ENCODE measurements around the gene CAV3.

The CAV3 gene

DNA sequence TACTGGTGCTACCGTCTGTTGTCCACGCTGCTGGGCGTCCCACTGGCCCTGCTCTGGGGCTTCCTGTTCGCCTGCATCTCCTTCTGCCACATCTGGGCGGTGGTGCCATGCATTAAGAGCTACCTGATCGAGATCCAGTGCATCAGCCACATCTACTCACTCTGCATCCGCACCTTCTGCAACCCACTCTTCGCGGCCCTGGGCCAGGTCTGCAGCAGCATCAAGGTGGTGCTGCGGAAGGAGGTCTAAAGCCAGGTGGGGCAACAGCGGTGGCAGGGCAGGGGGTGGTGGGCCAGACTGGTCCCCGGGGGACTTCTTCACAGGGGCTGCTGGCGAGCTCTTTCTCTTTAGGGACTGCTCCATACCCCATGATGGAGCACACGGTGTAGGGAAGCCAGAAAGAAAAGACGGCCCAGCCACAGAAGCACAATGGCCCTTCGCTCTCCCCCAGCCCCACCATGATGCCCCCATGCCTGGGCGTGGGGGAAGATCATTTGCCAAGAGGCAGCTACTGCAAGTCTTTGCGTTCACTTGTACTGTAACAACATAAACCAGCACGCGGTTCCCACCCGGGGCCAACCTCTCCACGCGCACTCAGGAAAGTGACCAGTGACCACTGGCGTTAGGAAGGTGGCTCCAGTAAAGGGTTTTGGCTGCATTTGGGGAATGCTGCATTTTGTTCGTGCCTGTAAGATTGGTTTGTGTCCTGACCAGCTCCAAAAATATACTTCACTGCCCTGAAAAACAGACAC is 12.2 kb downstream of the CAV3 start:
- Histone ChIP-seq H3K9me3 (ENCODE audit: control insufficient read depth in 2 of 2, low read length in 2 of 2) (no peaks in the 10 kb centered on the region), H3K27ac (ENCODE audit: low read depth in 2 of 2, low read length in 2 of 2) (no peak overlapping the region), H3K27me3 (ENCODE audit: control insufficient read depth in 2 of 2, insufficient read depth in 2 of 2, low read length in 2 of 2) (peaks cover 0 to 4% of the 10 kb centered on the region in 2 donors), H3K36me3 (ENCODE audit: control insufficient read depth in 2 of 2, insufficient read depth in 2 of 2, low read length in 2 of 2) (no peaks in the 10 kb centered on the region), H3K4me3 (ENCODE audit: low read length in 2 of 2) (no peak overlapping the region), H3K9ac (ENCODE audit: low read depth in 1 of 2, low read length in 2 of 2) (no peak overlapping the region), H3K4me1 (ENCODE audit: control insufficient read depth in 2 of 2, insufficient read depth in 2 of 2, low read length in 2 of 2) (no peaks in the 10 kb centered on the region)

- H3K27ac ChIP-seq (ENCODE audit: low read depth in 2 of 2, low read length in 2 of 2): no peak overlapping the region
- H3K9me3 ChIP-seq (ENCODE audit: control insufficient read depth in 2 of 2, low read length in 2 of 2): no peaks in the 10 kb centered on the region
- no peak overlapping the region for H3K9ac ChIP-seq (ENCODE audit: low read depth in 1 of 2, low read length in 2 of 2)
- peaks cover 0 to 2% of the 10 kb centered on the region in 2 donors for H3K27me3 ChIP-seq (ENCODE audit: control insufficient read depth in 2 of 2, insufficient read depth in 2 of 2, low read length in 2 of 2)
- H3K4me3 ChIP-seq (ENCODE audit: low read length in 2 of 2): no peak overlapping the region
- H3K4me1 ChIP-seq (ENCODE audit: control insufficient read depth in 2 of 2, insufficient read depth in 2 of 2, low read length in 2 of 2): no peaks in the 10 kb centered on the region
- H3K36me3 ChIP-seq (ENCODE audit: control insufficient read depth in 2 of 2, insufficient read depth in 2 of 2, low read length in 2 of 2): no peaks in the 10 kb centered on the region
Measured at GRCh38 chr3:8746780-8747345, 13.3 kb downstream of the CAV3 start.

DNA sequence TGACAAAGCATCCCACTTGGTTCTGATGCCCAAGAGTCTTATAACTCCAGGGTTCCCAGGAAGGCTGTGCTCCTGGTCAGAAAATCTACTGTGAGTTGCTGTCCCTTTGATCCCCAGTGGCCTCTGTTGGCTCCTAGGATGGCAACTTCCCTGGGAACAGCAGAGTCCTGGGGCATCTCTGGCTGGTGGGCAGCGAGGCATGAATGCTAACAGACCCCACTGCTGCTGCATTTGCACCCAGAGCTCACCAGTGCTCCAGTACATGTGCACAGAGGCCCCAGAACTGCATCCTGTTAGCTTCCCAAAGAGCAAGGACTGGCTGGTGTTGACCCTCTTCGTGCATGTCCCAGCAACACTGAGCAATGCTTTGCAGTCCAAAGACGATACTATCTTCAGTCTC is 15.7 kb downstream of the CAV3 start:
- Histone ChIP-seq H3K4me1 (ENCODE audit: control insufficient read depth in 2 of 2, insufficient read depth in 2 of 2, low read length in 2 of 2) (no peaks in the 10 kb centered on the region), H3K9me3 (ENCODE audit: control insufficient read depth in 2 of 2, low read length in 2 of 2) (no peaks in the 10 kb centered on the region), H3K36me3 (ENCODE audit: control insufficient read depth in 2 of 2, insufficient read depth in 2 of 2, low read length in 2 of 2) (no peaks in the 10 kb centered on the region), H3K9ac (ENCODE audit: low read depth in 1 of 2, low read length in 2 of 2) (no peak overlapping the region), H3K4me3 (ENCODE audit: low read length in 2 of 2) (no peak overlapping the region), H3K27me3 (ENCODE audit: control insufficient read depth in 2 of 2, insufficient read depth in 2 of 2, low read length in 2 of 2) (no peaks in the 10 kb centered on the region), H3K27ac (ENCODE audit: low read depth in 2 of 2, low read length in 2 of 2) (no peak overlapping the region)

GRCh38 chr3:8752832-8753231 is 19.2 kb downstream of the CAV3 start:
- H3K27ac ChIP-seq (ENCODE audit: low read depth in 2 of 2, low read length in 2 of 2): no peak overlapping the region
- no peaks in the 10 kb centered on the region for H3K36me3 ChIP-seq (ENCODE audit: control insufficient read depth in 2 of 2, insufficient read depth in 2 of 2, low read length in 2 of 2)
- H3K27me3 ChIP-seq (ENCODE audit: control insufficient read depth in 2 of 2, insufficient read depth in 2 of 2, low read length in 2 of 2): no peaks in the 10 kb centered on the region
- H3K4me1 ChIP-seq (ENCODE audit: control insufficient read depth in 2 of 2, insufficient read depth in 2 of 2, low read length in 2 of 2): no peaks in the 10 kb centered on the region
- H3K9me3 ChIP-seq (ENCODE audit: control insufficient read depth in 2 of 2, low read length in 2 of 2): no peaks in the 10 kb centered on the region
- no peak overlapping the region for H3K9ac ChIP-seq (ENCODE audit: low read depth in 1 of 2, low read length in 2 of 2)
- no peak overlapping the region for H3K4me3 ChIP-seq (ENCODE audit: low read length in 2 of 2)

DNA sequence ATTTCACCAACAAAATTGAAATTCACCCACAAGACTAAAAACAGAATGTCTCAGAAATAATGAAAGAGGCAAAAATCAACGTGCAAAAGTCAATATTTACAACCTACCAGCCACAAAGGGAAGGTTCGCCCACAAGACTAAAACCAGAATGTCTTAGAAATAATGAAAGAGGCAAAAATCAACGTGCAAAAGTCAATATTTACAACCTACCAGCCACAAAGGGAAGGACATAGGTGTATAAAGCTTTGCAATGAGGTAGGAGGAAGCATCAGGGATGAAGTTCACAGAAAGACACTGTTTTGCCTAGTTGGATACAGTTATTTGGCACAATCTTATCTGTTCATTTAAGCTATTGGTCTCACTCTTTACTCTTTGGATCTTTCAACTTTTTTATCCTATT is 21.5 kb downstream of the CAV3 start:
- no peaks in the 10 kb centered on the region for H3K4me1 ChIP-seq (ENCODE audit: control insufficient read depth in 2 of 2, insufficient read depth in 2 of 2, low read length in 2 of 2)
- H3K9ac ChIP-seq (ENCODE audit: low read depth in 1 of 2, low read length in 2 of 2): no peak overlapping the region
- no peaks in the 10 kb centered on the region for H3K27me3 ChIP-seq (ENCODE audit: control insufficient read depth in 2 of 2, insufficient read depth in 2 of 2, low read length in 2 of 2)
- H3K4me3 ChIP-seq (ENCODE audit: low read length in 2 of 2): no peak overlapping the region
- no peaks in the 10 kb centered on the region for H3K36me3 ChIP-seq (ENCODE audit: control insufficient read depth in 2 of 2, insufficient read depth in 2 of 2, low read length in 2 of 2)
- H3K27ac ChIP-seq (ENCODE audit: low read depth in 2 of 2, low read length in 2 of 2): no peak overlapping the region
- H3K9me3 ChIP-seq (ENCODE audit: control insufficient read depth in 2 of 2, low read length in 2 of 2): no peaks in the 10 kb centered on the region

DNA sequence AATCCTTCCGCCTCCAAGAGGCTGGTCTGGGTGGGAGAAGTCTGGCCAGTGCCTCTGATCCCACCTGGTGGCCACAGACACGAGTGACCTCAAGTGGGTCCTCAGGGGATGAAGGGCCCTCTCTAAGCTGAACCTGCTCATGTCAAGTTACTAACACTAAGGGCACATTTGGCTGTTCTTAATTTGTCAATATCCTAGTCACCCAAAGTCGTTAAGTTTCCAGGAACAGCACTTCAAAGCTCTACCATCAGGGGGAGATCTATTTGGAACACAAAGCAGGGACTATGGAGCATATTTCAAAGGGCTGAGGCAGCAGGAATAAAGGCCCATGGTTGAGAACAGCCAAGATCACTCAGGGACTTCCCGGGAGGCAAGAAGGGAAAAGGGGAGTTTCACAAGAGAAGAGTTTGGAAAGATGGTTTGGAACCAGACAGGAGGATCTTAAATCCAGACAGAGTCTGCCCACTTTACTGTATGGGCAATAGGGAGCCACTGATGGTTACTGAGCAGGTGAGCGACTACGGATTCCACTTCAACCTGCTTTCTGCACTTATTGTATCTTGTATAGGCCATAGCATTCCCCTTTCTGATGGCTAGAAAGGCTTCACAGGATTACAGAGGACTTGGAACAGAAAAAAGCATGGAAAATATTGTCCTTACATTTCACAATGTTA is 22.1 kb downstream of the CAV3 start:
- no peak overlapping the region for H3K9ac ChIP-seq (ENCODE audit: low read depth in 1 of 2, low read length in 2 of 2)
- H3K9me3 ChIP-seq (ENCODE audit: control insufficient read depth in 2 of 2, low read length in 2 of 2): no peaks in the 10 kb centered on the region
- no peaks in the 10 kb centered on the region for H3K4me1 ChIP-seq (ENCODE audit: control insufficient read depth in 2 of 2, insufficient read depth in 2 of 2, low read length in 2 of 2)
- H3K27me3 ChIP-seq (ENCODE audit: control insufficient read depth in 2 of 2, insufficient read depth in 2 of 2, low read length in 2 of 2): no peaks in the 10 kb centered on the region
- H3K36me3 ChIP-seq (ENCODE audit: control insufficient read depth in 2 of 2, insufficient read depth in 2 of 2, low read length in 2 of 2): no peaks in the 10 kb centered on the region
- H3K27ac ChIP-seq (ENCODE audit: low read depth in 2 of 2, low read length in 2 of 2): no peak overlapping the region
- no peak overlapping the region for H3K4me3 ChIP-seq (ENCODE audit: low read length in 2 of 2)

DNA sequence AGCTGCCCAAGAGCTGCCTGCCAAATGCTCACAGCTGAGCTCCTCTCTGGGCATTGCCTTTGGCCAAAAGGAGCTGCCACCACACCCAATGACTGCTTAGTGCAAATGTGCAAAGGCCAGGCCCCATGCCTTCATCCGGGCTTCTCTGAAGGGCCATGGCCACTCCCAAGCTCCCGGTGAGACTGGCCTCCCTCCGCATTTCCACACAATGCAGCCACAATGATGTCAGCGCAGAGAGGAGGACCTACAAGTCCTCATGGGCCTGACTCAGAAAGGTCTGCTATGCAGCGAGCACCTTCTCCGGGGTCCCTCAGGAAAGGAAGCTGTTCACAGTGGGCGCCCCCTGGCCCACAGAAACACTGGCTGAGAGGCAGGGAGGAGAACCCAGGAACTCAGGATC is 23.1 kb downstream of the CAV3 start:
- H3K27me3 ChIP-seq (ENCODE audit: control insufficient read depth in 2 of 2, insufficient read depth in 2 of 2, low read length in 2 of 2): no peaks in the 10 kb centered on the region
- no peak overlapping the region for H3K9ac ChIP-seq (ENCODE audit: low read depth in 1 of 2, low read length in 2 of 2)
- H3K4me3 ChIP-seq (ENCODE audit: low read length in 2 of 2): no peak overlapping the region
- H3K9me3 ChIP-seq (ENCODE audit: control insufficient read depth in 2 of 2, low read length in 2 of 2): no peaks in the 10 kb centered on the region
- H3K27ac ChIP-seq (ENCODE audit: low read depth in 2 of 2, low read length in 2 of 2): no peak overlapping the region
- no peaks in the 10 kb centered on the region for H3K4me1 ChIP-seq (ENCODE audit: control insufficient read depth in 2 of 2, insufficient read depth in 2 of 2, low read length in 2 of 2)
- H3K36me3 ChIP-seq (ENCODE audit: control insufficient read depth in 2 of 2, insufficient read depth in 2 of 2, low read length in 2 of 2): no peaks in the 10 kb centered on the region

GRCh38 chr3:8757551-8758518 is 24.2 kb downstream of the CAV3 start:
- Histone ChIP-seq H3K4me1 (ENCODE audit: control insufficient read depth in 2 of 2, insufficient read depth in 2 of 2, low read length in 2 of 2) (no peaks in the 10 kb centered on the region), H3K9ac (ENCODE audit: low read depth in 1 of 2, low read length in 2 of 2) (no peak overlapping the region), H3K36me3 (ENCODE audit: control insufficient read depth in 2 of 2, insufficient read depth in 2 of 2, low read length in 2 of 2) (no peaks in the 10 kb centered on the region), H3K4me3 (ENCODE audit: low read length in 2 of 2) (no peak overlapping the region), H3K27ac (ENCODE audit: low read depth in 2 of 2, low read length in 2 of 2) (no peak overlapping the region), H3K9me3 (ENCODE audit: control insufficient read depth in 2 of 2, low read length in 2 of 2) (no peaks in the 10 kb centered on the region), H3K27me3 (ENCODE audit: control insufficient read depth in 2 of 2, insufficient read depth in 2 of 2, low read length in 2 of 2) (no peaks in the 10 kb centered on the region)

- H3K4me1 ChIP-seq (ENCODE audit: control insufficient read depth in 2 of 2, insufficient read depth in 2 of 2, low read length in 2 of 2): no peaks in the 10 kb centered on the region
- no peaks in the 10 kb centered on the region for H3K27me3 ChIP-seq (ENCODE audit: control insufficient read depth in 2 of 2, insufficient read depth in 2 of 2, low read length in 2 of 2)
- no peak overlapping the region for H3K9ac ChIP-seq (ENCODE audit: low read depth in 1 of 2, low read length in 2 of 2)
- no peak overlapping the region for H3K4me3 ChIP-seq (ENCODE audit: low read length in 2 of 2)
- H3K36me3 ChIP-seq (ENCODE audit: control insufficient read depth in 2 of 2, insufficient read depth in 2 of 2, low read length in 2 of 2): no peaks in the 10 kb centered on the region
- H3K9me3 ChIP-seq (ENCODE audit: control insufficient read depth in 2 of 2, low read length in 2 of 2): no peaks in the 10 kb centered on the region
- no peak overlapping the region for H3K27ac ChIP-seq (ENCODE audit: low read depth in 2 of 2, low read length in 2 of 2)
Measured at GRCh38 chr3:8759038-8759707, 25.6 kb downstream of the CAV3 start.

Data from mucosa of rectum (tissue), 2 donors.